Brain microvascular endothelial cell (primary cell): Measurements from ENCODE around the gene CLPTM1L.

Source experiments
- DNase-seq: peaks from one replicate; pipeline ENCODE4 v3.0.0-alpha.2; 2020
- H3K27ac ChIP-seq: fragments of 250-450 bp; sonication (Bioruptor Pico); 2 replicates; pipeline ENCODE4 v1.5.1; 2020; ENCODE audit warnings: mild to moderate bottlenecking, moderate library complexity
- H3K27me3 ChIP-seq: fragments of 250-450 bp; sonication (Bioruptor Pico); replicated peaks from 2 replicates; pipeline ENCODE4 v1.5.1; 2020; ENCODE audit warnings: mild to moderate bottlenecking
- H3K36me3 ChIP-seq: fragments of 250-450 bp; sonication (Bioruptor Pico); replicated peaks from 2 replicates; pipeline ENCODE4 v1.5.1; 2020; ENCODE audit warnings: mild to moderate bottlenecking
- H3K4me3 ChIP-seq: 2 replicates; pipeline ENCODE4 v1.5.1; 2011; ENCODE audit warnings: low read depth, mild to moderate bottlenecking, control low read depth, low read length, moderate library complexity
- in situ Hi-C: cut with HindIII; loops from 2 replicates; pipeline ENCODE4 v1.10.0; 2017; ENCODE audit warnings: low sequenced_read_pairs, low pct_ligation_motif_present
- TF ChIP-seq, protein P1 (sequence below): IDR thresholded peaks from 2 replicates; pipeline ENCODE4 v1.5.1; 2011; ENCODE audit warnings: low read depth, mild to moderate bottlenecking, moderate library complexity, low read length, control low read depth, inconsistent platforms; ENCODE audit errors: missing control alignments

CLPTM1L gene

DNA sequence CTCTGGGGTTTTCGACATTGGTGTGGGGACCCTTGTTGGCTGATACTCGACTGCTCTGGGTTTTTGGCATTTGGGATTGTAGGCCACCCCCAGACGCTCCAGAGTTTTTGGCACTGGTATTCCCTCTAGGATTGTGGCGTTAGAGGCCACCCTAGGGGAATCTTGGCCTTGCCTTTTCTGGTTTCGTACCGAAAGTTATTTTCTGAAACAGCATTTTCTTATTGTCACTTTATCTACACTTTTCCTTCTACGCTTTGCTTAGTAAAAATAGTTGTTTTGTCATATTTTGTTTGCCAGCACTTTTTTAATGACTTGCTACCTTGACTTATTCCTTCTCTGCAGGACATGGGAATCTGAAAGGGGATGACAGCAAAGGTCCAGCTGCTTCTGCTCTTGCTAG lies 25.1 kb upstream of the CLPTM1L start:
- DNase-seq, result no peak
- H3K27me3 ChIP-seq, result no peaks in the 10 kb centered on the region
- TF ChIP-seq, protein P1, sequence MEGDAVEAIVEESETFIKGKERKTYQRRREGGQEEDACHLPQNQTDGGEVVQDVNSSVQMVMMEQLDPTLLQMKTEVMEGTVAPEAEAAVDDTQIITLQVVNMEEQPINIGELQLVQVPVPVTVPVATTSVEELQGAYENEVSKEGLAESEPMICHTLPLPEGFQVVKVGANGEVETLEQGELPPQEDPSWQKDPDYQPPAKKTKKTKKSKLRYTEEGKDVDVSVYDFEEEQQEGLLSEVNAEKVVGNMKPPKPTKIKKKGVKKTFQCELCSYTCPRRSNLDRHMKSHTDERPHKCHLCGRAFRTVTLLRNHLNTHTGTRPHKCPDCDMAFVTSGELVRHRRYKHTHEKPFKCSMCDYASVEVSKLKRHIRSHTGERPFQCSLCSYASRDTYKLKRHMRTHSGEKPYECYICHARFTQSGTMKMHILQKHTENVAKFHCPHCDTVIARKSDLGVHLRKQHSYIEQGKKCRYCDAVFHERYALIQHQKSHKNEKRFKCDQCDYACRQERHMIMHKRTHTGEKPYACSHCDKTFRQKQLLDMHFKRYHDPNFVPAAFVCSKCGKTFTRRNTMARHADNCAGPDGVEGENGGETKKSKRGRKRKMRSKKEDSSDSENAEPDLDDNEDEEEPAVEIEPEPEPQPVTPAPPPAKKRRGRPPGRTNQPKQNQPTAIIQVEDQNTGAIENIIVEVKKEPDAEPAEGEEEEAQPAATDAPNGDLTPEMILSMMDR, result no peak
- no peaks in the 10 kb centered on the region for H3K36me3 ChIP-seq
- no peak overlapping the region for H3K4me3 ChIP-seq
- no peak overlapping the region for H3K27ac ChIP-seq
- in situ Hi-C loops, result no loop called here

DNA sequence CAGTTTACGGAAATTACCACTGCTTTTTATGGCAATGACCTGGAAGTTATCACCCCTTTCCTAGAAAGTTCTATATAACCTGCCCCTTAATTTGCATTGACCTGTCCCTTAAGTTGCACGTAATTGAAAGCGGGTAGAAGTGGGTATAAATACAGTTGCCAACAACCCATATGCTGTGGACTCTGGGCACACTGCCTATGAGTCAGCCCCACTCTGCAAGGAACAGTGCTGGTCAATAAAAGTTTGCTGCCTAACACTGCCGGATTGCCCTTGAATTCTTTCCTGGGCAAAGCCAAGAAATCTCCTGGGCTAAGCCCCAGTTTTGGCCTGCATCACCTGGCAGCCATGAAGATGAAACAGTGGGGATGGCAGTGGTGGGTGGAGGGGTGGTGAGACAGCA lies 23.9 kb upstream of the CLPTM1L start:
- H3K27me3 ChIP-seq, result no peaks in the 10 kb centered on the region
- in situ Hi-C loops, result no loop called here
- no peak for DNase-seq
- no peak overlapping the region for H3K27ac ChIP-seq
- no peak overlapping the region for H3K4me3 ChIP-seq
- H3K36me3 ChIP-seq, result no peaks in the 10 kb centered on the region
- TF ChIP-seq, protein P1, result no peak

DNA sequence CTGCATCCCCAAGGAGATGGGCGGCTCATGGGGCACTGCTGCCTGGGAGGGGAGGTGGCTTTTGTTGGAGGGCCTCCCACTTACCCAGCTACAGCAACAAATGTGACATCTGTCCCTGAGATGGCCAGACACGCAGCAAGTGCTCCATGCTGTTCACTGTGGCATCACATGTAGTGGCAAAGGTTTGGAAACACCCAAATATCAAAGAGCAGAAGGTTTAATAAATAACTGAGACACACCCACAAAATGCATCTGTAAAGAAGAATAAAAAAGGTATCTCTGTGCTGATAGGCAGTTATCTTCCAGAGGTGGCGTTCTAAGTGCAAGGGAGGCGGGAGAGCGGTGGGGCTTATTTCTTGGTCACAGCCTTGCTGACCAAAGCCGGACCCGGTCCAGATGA lies 23.3 kb upstream of the CLPTM1L start:
- Histone ChIP-seq H3K36me3 (no peaks in the 10 kb centered on the region), H3K27ac (no peak overlapping the region), H3K27me3 (no peaks in the 10 kb centered on the region), H3K4me3 (no peak overlapping the region)
- in situ Hi-C loops, result no loop called here
- TF ChIP-seq, protein P1, result no peak
- no peak for DNase-seq

DNA sequence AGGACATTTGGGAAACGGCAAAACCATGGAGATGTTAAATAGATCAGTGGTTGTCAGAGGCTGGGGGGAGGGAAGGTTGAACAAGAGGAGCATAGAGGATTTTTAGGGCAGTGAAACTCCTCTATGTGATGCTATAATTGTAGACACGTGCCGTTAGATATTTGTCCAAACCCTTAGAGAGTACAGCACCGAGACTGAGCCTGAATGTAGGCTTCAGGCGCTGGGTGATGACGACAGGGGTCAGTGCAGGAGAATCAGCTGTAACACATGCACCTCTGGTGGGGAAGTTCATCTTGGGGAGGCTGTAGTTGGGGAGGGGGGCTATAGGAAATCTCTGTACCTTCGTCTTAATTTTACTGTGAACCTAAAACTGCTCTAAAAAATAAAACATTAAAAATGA lies 22.2 kb upstream of the CLPTM1L start:
- TF ChIP-seq, protein P1, result no peak
- Histone ChIP-seq H3K27ac (no peak overlapping the region), H3K36me3 (no peaks in the 10 kb centered on the region), H3K27me3 (no peaks in the 10 kb centered on the region), H3K4me3 (no peak overlapping the region)
- in situ Hi-C loops, result no loop called here
- DNase-seq, result no peak

DNA sequence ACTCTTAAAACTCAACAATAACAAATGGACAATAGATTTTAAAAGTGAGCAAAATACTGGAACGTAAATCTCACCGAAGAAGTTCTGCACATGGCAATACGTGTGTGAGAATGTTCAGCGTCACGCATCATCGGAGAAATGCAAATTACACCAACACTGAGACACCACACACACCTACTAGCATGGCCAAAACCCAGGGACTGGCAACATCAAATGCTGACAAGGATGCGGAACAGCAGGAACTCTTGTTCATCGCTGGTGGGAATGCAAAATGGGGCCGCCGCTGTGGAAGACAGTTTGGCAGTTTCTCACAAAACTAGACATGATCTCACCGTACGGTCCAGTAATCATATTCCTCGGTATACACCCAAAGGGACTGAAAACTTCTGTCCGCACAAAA lies 21.6 kb upstream of the CLPTM1L start:
- Histone ChIP-seq H3K36me3 (no peaks in the 10 kb centered on the region), H3K27ac (no peak overlapping the region), H3K4me3 (no peak overlapping the region), H3K27me3 (no peaks in the 10 kb centered on the region)
- DNase-seq, result no peak
- TF ChIP-seq, protein P1, result no peak
- in situ Hi-C loops, result no loop called here

DNA sequence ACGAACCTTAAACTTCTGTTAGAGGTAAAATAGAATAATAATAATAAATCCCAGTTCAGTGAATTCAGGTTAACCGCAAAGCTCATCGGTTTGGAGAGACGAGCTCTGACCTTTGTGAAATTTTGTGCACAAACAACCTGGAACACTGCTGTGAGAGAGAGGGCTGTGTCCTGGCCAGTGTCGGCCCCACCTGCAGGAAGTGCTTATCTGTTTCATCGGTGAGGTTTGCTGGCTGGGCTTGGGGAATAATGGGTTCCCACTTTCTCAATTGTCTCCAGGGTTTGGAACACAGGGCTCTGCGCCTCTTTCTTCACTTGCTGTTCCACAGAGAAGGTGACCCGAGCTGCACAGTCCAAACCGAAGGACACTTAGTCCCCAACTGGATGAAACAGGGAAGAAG lies 19.3 kb upstream of the CLPTM1L start:
- TF ChIP-seq, protein P1, result no peak
- DNase-seq, result no peak
- Histone ChIP-seq H3K27ac (no peak overlapping the region), H3K36me3 (no peaks in the 10 kb centered on the region), H3K4me3 (no peak overlapping the region), H3K27me3 (no peaks in the 10 kb centered on the region)
- in situ Hi-C loops, result no loop called here
